Activated T-cell treated with anti-CD3 and anti-CD28 coated beads, Interleukin-2, amount 50 U/mL, for 24 hours (primary cell): ENCODE results near the gene CUL3.
A peak's percentile ranks its signal among the peaks of the same experiment; 100 is the strongest.
"Not testable (repeated sequence)": the region's sequence is repeated elsewhere in the genome, so short reads cannot be mapped to it uniquely, and the experiment has no call there.

Experiments used
- DNase-seq: peaks from one replicate; pipeline ENCODE4 v3.0.0-alpha.2; 2020
- H3K27ac Mint-ChIP-seq: 2 replicates; pipeline ENCODE4 v1.8.0; 2020; ENCODE audit warnings: mild to moderate bottlenecking, mixed read lengths
- H3K27me3 Mint-ChIP-seq: 2 replicates; pipeline ENCODE4 v1.8.0; 2020; ENCODE audit warnings: mixed read lengths
- H3K36me3 Mint-ChIP-seq: 2 replicates; pipeline ENCODE4 v1.8.0; 2020; ENCODE audit warnings: low read depth, mixed read lengths
- H3K4me1 Mint-ChIP-seq: 2 replicates; pipeline ENCODE4 v1.8.0; 2020; ENCODE audit warnings: low read depth, mixed read lengths
- H3K4me3 Mint-ChIP-seq: 2 replicates; pipeline ENCODE4 v1.8.0; 2020; ENCODE audit warnings: mild to moderate bottlenecking, moderate library complexity, mixed read lengths
- H3K9me3 Mint-ChIP-seq: 2 replicates; pipeline ENCODE4 v1.8.0; 2020; ENCODE audit warnings: mixed read lengths

CUL3 gene

GRCh38 chr2:224585211-224586088 lies at the start of gene CUL3:
Gene CUL3 (minus strand): TSS chr2:224585363. CDS start chr2:224585009, 354 bp downstream.
- Mint-ChIP-seq H3K4me1 (peaks cover 37% of the 10 kb centered on the region), H3K4me3 (peak within 1 kb of the TSS; percentile 98), H3K27ac (peak within 1 kb of the TSS; percentile 96), H3K36me3 (peaks cover 35% of the 10 kb centered on the region), H3K27me3 (no peaks in the 10 kb centered on the region), H3K9me3 (no peaks in the 10 kb centered on the region)
- peak; percentile 100 for DNase-seq

GRCh38 chr2:224630659-224631550 lies 45.7 kb upstream of the CUL3 start:
- no peak overlapping the region for H3K27ac Mint-ChIP-seq
- DNase-seq: no peak
- no peaks in the 10 kb centered on the region for H3K36me3 Mint-ChIP-seq
- H3K4me3 Mint-ChIP-seq: no peak overlapping the region
- H3K4me1 Mint-ChIP-seq: no peaks in the 10 kb centered on the region
- H3K9me3 Mint-ChIP-seq: no peaks in the 10 kb centered on the region
- H3K27me3 Mint-ChIP-seq: no peaks in the 10 kb centered on the region

GRCh38 chr2:224628416-224628815 lies 43.3 kb upstream of the CUL3 start:
- H3K9me3 Mint-ChIP-seq: no peaks in the 10 kb centered on the region
- H3K27ac Mint-ChIP-seq: no peak overlapping the region
- H3K4me3 Mint-ChIP-seq: no peak overlapping the region
- H3K27me3 Mint-ChIP-seq: no peaks in the 10 kb centered on the region
- no peaks in the 10 kb centered on the region for H3K4me1 Mint-ChIP-seq
- H3K36me3 Mint-ChIP-seq: no peaks in the 10 kb centered on the region
- DNase-seq: no peak

- Mint-ChIP-seq H3K4me3 (no peak overlapping the region), H3K4me1 (no peaks in the 10 kb centered on the region), H3K27me3 (no peaks in the 10 kb centered on the region), H3K27ac (no peak overlapping the region), H3K36me3 (no peaks in the 10 kb centered on the region), H3K9me3 (no peaks in the 10 kb centered on the region)
- no peak for DNase-seq
Observed at GRCh38 chr2:224626735-224627134, 41.6 kb upstream of the CUL3 start.

- H3K27me3 Mint-ChIP-seq: no peaks in the 10 kb centered on the region
- H3K27ac Mint-ChIP-seq: no peak overlapping the region
- no peak for DNase-seq
- H3K4me1 Mint-ChIP-seq: no peaks in the 10 kb centered on the region
- H3K4me3 Mint-ChIP-seq: no peak overlapping the region
- H3K9me3 Mint-ChIP-seq: no peaks in the 10 kb centered on the region
- no peaks in the 10 kb centered on the region for H3K36me3 Mint-ChIP-seq
Observed at GRCh38 chr2:224613543-224614286, 28.6 kb upstream of the CUL3 start.

- Mint-ChIP-seq H3K27me3 (no peaks in the 10 kb centered on the region), H3K27ac (no peak overlapping the region)
- DNase-seq: no peak
Observed at GRCh38 chr2:224612578-224612977, 27.4 kb upstream of the CUL3 start.

GRCh38 chr2:224611938-224612337 lies 26.8 kb upstream of the CUL3 start:
- no peaks in the 10 kb centered on the region for H3K4me1 Mint-ChIP-seq
- H3K4me3 Mint-ChIP-seq: no peak overlapping the region
- H3K27me3 Mint-ChIP-seq: no peaks in the 10 kb centered on the region
- no peak overlapping the region for H3K27ac Mint-ChIP-seq
- no peak for DNase-seq
- H3K36me3 Mint-ChIP-seq: no peaks in the 10 kb centered on the region
- H3K9me3 Mint-ChIP-seq: no peaks in the 10 kb centered on the region

More at GRCh38 chr2:224612578-224612977, 27.4 kb upstream of the CUL3 start:
- Mint-ChIP-seq H3K4me1 (no peaks in the 10 kb centered on the region), H3K9me3 (no peaks in the 10 kb centered on the region), H3K4me3 (no peak overlapping the region), H3K36me3 (no peaks in the 10 kb centered on the region)

- H3K9me3 Mint-ChIP-seq: no peaks in the 10 kb centered on the region
- H3K27me3 Mint-ChIP-seq: no peaks in the 10 kb centered on the region
- no peak for DNase-seq
- no peaks in the 10 kb centered on the region for H3K36me3 Mint-ChIP-seq
- H3K27ac Mint-ChIP-seq: no peak overlapping the region
- no peak overlapping the region for H3K4me3 Mint-ChIP-seq
- H3K4me1 Mint-ChIP-seq: peaks cover 7% of the 10 kb centered on the region
Observed at GRCh38 chr2:224608104-224608503, 22.9 kb upstream of the CUL3 start.

- H3K9me3 Mint-ChIP-seq, H3K27ac Mint-ChIP-seq: not testable (repeated sequence)
- peaks cover 24% of the 10 kb centered on the region for H3K4me1 Mint-ChIP-seq
Observed at GRCh38 chr2:224603746-224604500, 18.8 kb upstream of the CUL3 start.

GRCh38 chr2:224602778-224603375 lies 17.7 kb upstream of the CUL3 start:
- Mint-ChIP-seq H3K27ac (peak overlapping the region; percentile 76), H3K4me1 (peaks cover 24% of the 10 kb centered on the region), H3K4me3 (peak overlapping the region; percentile 72), H3K27me3 (peaks cover 13% of the 10 kb centered on the region)
- peak; percentile 39 for DNase-seq
- H3K36me3 Mint-ChIP-seq, H3K9me3 Mint-ChIP-seq: not testable (repeated sequence)

More at GRCh38 chr2:224603746-224604500, 18.8 kb upstream of the CUL3 start:
- H3K36me3 Mint-ChIP-seq, H3K4me3 Mint-ChIP-seq, DNase-seq: not testable (repeated sequence)
- peaks cover 13% of the 10 kb centered on the region for H3K27me3 Mint-ChIP-seq

- Mint-ChIP-seq H3K9me3 (no peaks in the 10 kb centered on the region), H3K27ac (peak overlapping the region; percentile 76), H3K4me3 (peak overlapping the region; percentile 72), H3K36me3 (no peaks in the 10 kb centered on the region), H3K4me1 (peaks cover 24% of the 10 kb centered on the region), H3K27me3 (peaks cover 13% of the 10 kb centered on the region)
- no peak for DNase-seq
Observed at GRCh38 chr2:224601923-224602322, 16.8 kb upstream of the CUL3 start.

- H3K9me3 Mint-ChIP-seq: no peaks in the 10 kb centered on the region
- H3K4me1 Mint-ChIP-seq: peaks cover 20% of the 10 kb centered on the region
- H3K27me3 Mint-ChIP-seq: peaks cover 13% of the 10 kb centered on the region
- H3K27ac Mint-ChIP-seq: no peak overlapping the region
- no peaks in the 10 kb centered on the region for H3K36me3 Mint-ChIP-seq
- no peak for DNase-seq
- H3K4me3 Mint-ChIP-seq: no peak overlapping the region
Observed at GRCh38 chr2:224598678-224599077, 13.5 kb upstream of the CUL3 start.

- H3K27me3 Mint-ChIP-seq: peaks cover 3% of the 10 kb centered on the region
- H3K27ac Mint-ChIP-seq: no peak overlapping the region
- H3K4me3 Mint-ChIP-seq: no peak overlapping the region
- H3K4me1 Mint-ChIP-seq: peaks cover 1% of the 10 kb centered on the region
- no peak for DNase-seq
- no peaks in the 10 kb centered on the region for H3K36me3 Mint-ChIP-seq
- no peaks in the 10 kb centered on the region for H3K9me3 Mint-ChIP-seq
Observed at GRCh38 chr2:224596289-224596688, 11.1 kb upstream of the CUL3 start.
